IMR-90 (cell line): Measurements from ENCODE around the gene MYO1F. TPM values are rescaled to one million over a fixed set of nuclear protein-coding genes. Genes with fewer than 3 reads are reported as not detected.

Experiments
- ATAC-seq: fragments of 200-7000 bp; cut with Tn5 transposase; 2 replicates; pipeline ENCODE4 v1.9.1; 2020; ENCODE audit warnings: low read depth, mild to moderate bottlenecking, moderate library complexity
- BruUV-seq: library from RNA; stranded (reverse); fragments of 400-500 nt; replicated peaks from 2 replicates; lab custom pipeline; 2021; lab: Mats Ljungman, UMichigan
- CTCF ChIA-PET: fragments of 300-600 bp; formaldehyde crosslinking; extraction: SDS; loops from one replicate; lab custom pipeline; 2021; ENCODE audit warnings: antibody characterized with exemption; lab: Yijun Ruan, JAX
- POLR2A ChIA-PET: fragments of 300-600 bp; sonication (Branson Sonifier 250); formaldehyde crosslinking; loops from one replicate; lab custom pipeline; 2022; ENCODE audit warnings: antibody characterized with exemption; ENCODE audit not compliant: unreplicated experiment; lab: Charles Lee
- DNase-seq: peaks from one replicate; pipeline ENCODE4 v3.0.0; 2013
- H2AFZ ChIP-seq: replicated peaks from 2 replicates; pipeline ENCODE3; 2013; ENCODE audit warnings: low read length, mild to moderate bottlenecking; ENCODE audit not compliant: poor library complexity
- H2AK5ac ChIP-seq: 2 replicates; pipeline ENCODE4 v1.6.1; 2013; ENCODE audit warnings: low read depth, low read length, inconsistent platforms
- H2AK9ac ChIP-seq: replicated peaks from 2 replicates; pipeline ENCODE3; 2013; ENCODE audit warnings: mild to moderate bottlenecking, low read depth, low read length, moderate library complexity; ENCODE audit not compliant: poor library complexity
- H2BK120ac ChIP-seq: 2 replicates; pipeline ENCODE4 v1.6.1; 2013; ENCODE audit warnings: low read depth, low read length, inconsistent platforms
- H2BK15ac ChIP-seq: 3 replicates; pipeline ENCODE4 v1.6.1; 2013; ENCODE audit warnings: low read depth, low read length, inconsistent platforms
- H2BK20ac ChIP-seq: 2 replicates; pipeline ENCODE4 v1.6.1; 2013; ENCODE audit warnings: low read depth, mild to moderate bottlenecking, inconsistent platforms, low read length, moderate library complexity
- H2BK5ac ChIP-seq: 2 replicates; pipeline ENCODE4 v1.6.1; 2013; ENCODE audit warnings: mild to moderate bottlenecking, low read depth, low read length, inconsistent platforms; ENCODE audit not compliant: poor library complexity, severe bottlenecking
- H3K14ac ChIP-seq: replicated peaks from 2 replicates; pipeline ENCODE4 v1.6.1; 2013; ENCODE audit warnings: low read depth, low read length, inconsistent platforms
- H3K18ac ChIP-seq: 2 replicates; pipeline ENCODE4 v1.6.1; 2013; ENCODE audit warnings: low read depth, low read length, control low read depth
- H3K23ac ChIP-seq: 2 replicates; pipeline ENCODE4 v1.6.1; 2013; ENCODE audit warnings: low read depth, low read length, inconsistent platforms
- H3K27ac ChIP-seq: 2 replicates; pipeline ENCODE4 v1.5.1; 2013; ENCODE audit warnings: mild to moderate bottlenecking, control low read depth, low read length; ENCODE audit not compliant: insufficient read depth
- H3K27me3 ChIP-seq: 2 replicates; pipeline ENCODE4 v1.6.1; 2013; ENCODE audit warnings: low read length; ENCODE audit not compliant: control insufficient read depth, insufficient read depth
- H3K36me3 ChIP-seq: 2 replicates; pipeline ENCODE4 v1.6.1; 2013; ENCODE audit warnings: low read length, mixed read lengths; ENCODE audit not compliant: control insufficient read depth, insufficient read depth
- H3K4ac ChIP-seq: 2 replicates; pipeline ENCODE4 v1.6.1; 2013; ENCODE audit warnings: low read depth, low read length, inconsistent platforms
- H3K4me1 ChIP-seq: 2 replicates; pipeline ENCODE4 v1.6.1; 2013; ENCODE audit warnings: low read length, mixed read lengths; ENCODE audit not compliant: control insufficient read depth, insufficient read depth
- H3K4me2 ChIP-seq: 2 replicates; pipeline ENCODE4 v1.6.1; 2013; ENCODE audit warnings: low read depth, mild to moderate bottlenecking, control low read depth, low read length, moderate library complexity
- H3K4me3 ChIP-seq: 2 replicates; pipeline ENCODE4 v1.5.1; 2013; ENCODE audit warnings: low read depth, mild to moderate bottlenecking, control low read depth, low read length, moderate library complexity; ENCODE audit not compliant: insufficient read depth
- H3K56ac ChIP-seq: 2 replicates; pipeline ENCODE4 v1.6.1; 2013; ENCODE audit warnings: low read length, inconsistent platforms; ENCODE audit not compliant: insufficient read depth; ENCODE audit errors: extremely low read depth
- H3K79me1 ChIP-seq, 2 experiments: 2 replicates each; pipeline ENCODE4 v1.6.1; 2013; ENCODE audit warnings: low read length in 2 of 2, inconsistent platforms in 1 of 2, low read depth in 1 of 2
- H3K9ac ChIP-seq: 2 replicates; pipeline ENCODE4 v1.6.1; 2013; ENCODE audit warnings: low read depth, low read length, control low read depth
- H3K9me1 ChIP-seq: 2 replicates; pipeline ENCODE4 v1.6.1; 2013; ENCODE audit warnings: low read length, inconsistent platforms; ENCODE audit not compliant: insufficient read depth
- H3K9me3 ChIP-seq: 2 replicates; pipeline ENCODE4 v1.6.1; 2013; ENCODE audit warnings: low read length; ENCODE audit not compliant: control insufficient read depth, insufficient read depth
- H4K20me1 ChIP-seq: 2 replicates; pipeline ENCODE4 v1.6.1; 2013; ENCODE audit warnings: low read length, inconsistent platforms; ENCODE audit not compliant: insufficient read depth
- H4K5ac ChIP-seq: 2 replicates; pipeline ENCODE4 v1.6.1; 2013; ENCODE audit warnings: mild to moderate bottlenecking, low read depth, low read length, control low read depth
- H4K8ac ChIP-seq, 2 experiments: 2 replicates each; pipeline ENCODE4 v1.6.1; 2013; ENCODE audit warnings: low read depth in 2 of 2, low read length in 2 of 2, control low read depth in 1 of 2, inconsistent platforms in 1 of 2
- H4K91ac ChIP-seq: 2 replicates; pipeline ENCODE4 v1.6.1; 2013; ENCODE audit warnings: low read depth, low read length, inconsistent platforms; ENCODE audit not compliant: insufficient read depth
- BHLHE40 ChIP-seq: fragments of 150-350 bp; IDR thresholded peaks from 2 replicates; pipeline ENCODE4 v1.6.1; 2016; ENCODE audit warnings: mild to moderate bottlenecking, low read depth, low read length
- CEBPB ChIP-seq: IDR thresholded peaks from 2 replicates; pipeline ENCODE4 v1.6.1; 2012; ENCODE audit warnings: low read depth, low read length, improper control_type of control experiment
- CHD1 ChIP-seq: IDR thresholded peaks from 2 replicates; pipeline ENCODE4 v1.6.1; 2012; ENCODE audit warnings: low read depth, low read length, improper control_type of control experiment
- FOS ChIP-seq: fragments of 150-350 bp; IDR thresholded peaks from 2 replicates; pipeline ENCODE4 v1.6.1; 2016; ENCODE audit warnings: low read depth, low read length
- MAFK ChIP-seq: IDR thresholded peaks from 2 replicates; pipeline ENCODE4 v1.6.1; 2012; ENCODE audit warnings: low read depth, low read length, improper control_type of control experiment
- MXI1 ChIP-seq: IDR thresholded peaks from 2 replicates; pipeline ENCODE4 v1.6.1; 2012; ENCODE audit warnings: low read depth, mild to moderate bottlenecking, low read length, moderate library complexity, borderline replicate concordance
- NFE2L2 ChIP-seq: fragments of 150-350 bp; IDR thresholded peaks from 2 replicates; pipeline ENCODE4 v1.6.1; 2016; ENCODE audit warnings: low read depth, mild to moderate bottlenecking, low read length
- POLR2A ChIP-seq: IDR thresholded peaks from 2 replicates; pipeline ENCODE4 v1.6.1; 2012; ENCODE audit warnings: mild to moderate bottlenecking, low read depth, low read length
- RAD21 ChIP-seq: IDR thresholded peaks from 2 replicates; pipeline ENCODE4 v1.6.1; 2012; ENCODE audit warnings: low read length, improper control_type of control experiment
- RCOR1 ChIP-seq: IDR thresholded peaks from 2 replicates; pipeline ENCODE4 v1.6.1; 2012; ENCODE audit warnings: mild to moderate bottlenecking, low read length, improper control_type of control experiment; ENCODE audit not compliant: insufficient replicate concordance
- RFX5 ChIP-seq: IDR thresholded peaks from 2 replicates; pipeline ENCODE4 v1.8.0; 2012; ENCODE audit warnings: low read depth, mild to moderate bottlenecking, low read length, moderate library complexity
- SMC3 ChIP-seq: fragments of 150-350 bp; IDR thresholded peaks from 2 replicates; pipeline ENCODE4 v1.6.1; 2016; ENCODE audit warnings: low read depth, mild to moderate bottlenecking, antibody characterized with exemption, low read length, moderate library complexity
- WGBS, 2 experiments: methylation state at CpG; one replicate each; pipeline versions ENCODE4 v1.1.5 to v1.1.7; 2013; ENCODE audit warnings: missing lambda C conversion rate in 2 of 2; ENCODE audit not compliant: insufficient read length in 1 of 2; ENCODE audit errors: extremely low coverage in 2 of 2; 5-methylcytosine and 5-hydroxymethylcytosine counted together
- dilution Hi-C: fragments of 300-500 bp; cut with HindIII; formaldehyde crosslinking; loops from one replicate; pipeline ENCODE4 v1.14.3; 2018; ENCODE audit warnings: low sequenced_read_pairs; ENCODE audit not compliant: unreplicated experiment
- in situ Hi-C: fragments of 300-500 bp; cut with MboI; formaldehyde crosslinking; loops from 3 replicates; pipeline ENCODE4 v1.14.3; 2019; ENCODE audit warnings: low sequenced_read_pairs, inconsistent platforms, mixed read lengths
- intact Hi-C: fragments of 100-400 bp; cut with micrococcal nuclease; formaldehyde crosslinking; loops from 2 replicates; pipeline ENCODE4 v1.10.0; 2022
- polyA plus RNA-seq, 3 experiments: library from polyadenylated mRNA; depleted of rRNA; stranded (reverse); fragments of >200 nt; gene quantifications; 2 replicates each; pipeline ENCODE4 v1.2.3, GENCODE V29; 2012; ENCODE audit warnings: low replicate concordance in 1 of 3
- total RNA-seq: library from RNA; depleted of rRNA; stranded (reverse); fragments of >200 nt; gene quantifications from 2 replicates; pipeline ENCODE4 v1.2.3, GENCODE V29; 2012
- TF ChIP-seq, protein P1 (sequence below): conservative IDR thresholded peaks from 2 replicates; pipeline ENCODE4 v1.5.1; 2012; ENCODE audit warnings: mild to moderate bottlenecking, low read depth, low read length, improper control_type of control experiment
- TF ChIP-seq, protein P2 (sequence below): fragments of 150-350 bp; IDR thresholded peaks from 2 replicates; pipeline ENCODE4 v1.6.1; 2017; ENCODE audit warnings: mild to moderate bottlenecking, antibody characterized with exemption, low read length, low read depth

Gene MYO1F
- total and polyA plus RNA-seq, 2 of the 4 experiments (the other 2 are of a cell fraction): 0.14 to 0.18 TPM

DNA sequence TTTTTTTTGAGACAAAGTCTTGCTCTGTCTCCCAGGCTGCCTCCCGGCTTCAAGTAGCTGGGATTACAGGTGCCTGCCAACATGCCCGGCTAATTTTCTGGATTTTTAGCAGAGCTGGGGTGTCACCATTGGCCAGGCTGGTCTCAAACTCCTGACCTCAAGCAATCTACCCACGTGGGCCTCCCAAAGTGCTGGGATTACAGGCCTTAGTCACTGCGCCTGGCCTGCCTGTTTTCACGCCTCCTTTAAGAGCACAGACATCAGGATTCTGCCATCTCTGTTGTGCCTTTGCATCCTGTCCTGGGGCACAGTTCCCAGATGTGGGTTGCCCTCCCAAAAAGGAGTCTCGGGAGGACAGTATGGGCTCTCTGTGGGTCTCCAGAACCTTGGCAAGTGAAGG, 72.3 kb downstream of the MYO1F start:
- no peak overlapping the region for H2AFZ ChIP-seq
- H2BK15ac ChIP-seq: no peak overlapping the region
- H4K20me1 ChIP-seq: no peaks in the 10 kb centered on the region; the same call in 1 of the 2 replicates
- no peak overlapping the region; the same call in 1 of the 2 replicates for H3K23ac ChIP-seq
- dilution Hi-C loops: no loop called here
- no peak overlapping the region for H3K18ac ChIP-seq
- H3K14ac ChIP-seq: no peak overlapping the region
- no peak overlapping the region for H2AK9ac ChIP-seq
- H4K8ac ChIP-seq: no peak overlapping the region
- intact Hi-C loops: loop anchor here (5.0 kb wide), 2 partner anchors 48 to 93 kb away; partner anchors contain the start of gene MARCHF2
- H4K5ac ChIP-seq: no peak overlapping the region
- H3K4me3 ChIP-seq: no peak overlapping the region
- H2AK5ac ChIP-seq: no peak overlapping the region
- H3K36me3 ChIP-seq: no peaks in the 10 kb centered on the region
- H3K56ac ChIP-seq: no peak overlapping the region
- H3K4ac ChIP-seq: no peak overlapping the region
- 100% methylated on average over 3 of the region's 6 CpGs; no CpG with 5 or more reads in 1 of the 2 experiments for WGBS, 2 experiments
- ChIA-PET POLR2A (interaction anchor here (0.6 to 1.2 kb wide), 2 partner anchors 9 to 86 kb away, joined by 4 to 9 read pairs; partner anchors contain the start of gene ZNF414), CTCF (interaction anchor here (0.6 to 1.3 kb wide), 4 partner anchors 9 to 150 kb away, joined by 4 to 5 read pairs (median 4); partner anchors contain the start of gene ZNF414)
- TF ChIP-seq RAD21 (no peak), RCOR1 (no peak), FOS (no peak), SMC3 (no peak), POLR2A (no peak), CEBPB (no peak), MAFK (no peak), NFE2L2 (no peak), MXI1 (no peak), BHLHE40 (no peak), RFX5 (no peak), CHD1 (no peak)
- TF ChIP-seq, protein P1, sequence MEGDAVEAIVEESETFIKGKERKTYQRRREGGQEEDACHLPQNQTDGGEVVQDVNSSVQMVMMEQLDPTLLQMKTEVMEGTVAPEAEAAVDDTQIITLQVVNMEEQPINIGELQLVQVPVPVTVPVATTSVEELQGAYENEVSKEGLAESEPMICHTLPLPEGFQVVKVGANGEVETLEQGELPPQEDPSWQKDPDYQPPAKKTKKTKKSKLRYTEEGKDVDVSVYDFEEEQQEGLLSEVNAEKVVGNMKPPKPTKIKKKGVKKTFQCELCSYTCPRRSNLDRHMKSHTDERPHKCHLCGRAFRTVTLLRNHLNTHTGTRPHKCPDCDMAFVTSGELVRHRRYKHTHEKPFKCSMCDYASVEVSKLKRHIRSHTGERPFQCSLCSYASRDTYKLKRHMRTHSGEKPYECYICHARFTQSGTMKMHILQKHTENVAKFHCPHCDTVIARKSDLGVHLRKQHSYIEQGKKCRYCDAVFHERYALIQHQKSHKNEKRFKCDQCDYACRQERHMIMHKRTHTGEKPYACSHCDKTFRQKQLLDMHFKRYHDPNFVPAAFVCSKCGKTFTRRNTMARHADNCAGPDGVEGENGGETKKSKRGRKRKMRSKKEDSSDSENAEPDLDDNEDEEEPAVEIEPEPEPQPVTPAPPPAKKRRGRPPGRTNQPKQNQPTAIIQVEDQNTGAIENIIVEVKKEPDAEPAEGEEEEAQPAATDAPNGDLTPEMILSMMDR: no peak
- TF ChIP-seq, protein P2, sequence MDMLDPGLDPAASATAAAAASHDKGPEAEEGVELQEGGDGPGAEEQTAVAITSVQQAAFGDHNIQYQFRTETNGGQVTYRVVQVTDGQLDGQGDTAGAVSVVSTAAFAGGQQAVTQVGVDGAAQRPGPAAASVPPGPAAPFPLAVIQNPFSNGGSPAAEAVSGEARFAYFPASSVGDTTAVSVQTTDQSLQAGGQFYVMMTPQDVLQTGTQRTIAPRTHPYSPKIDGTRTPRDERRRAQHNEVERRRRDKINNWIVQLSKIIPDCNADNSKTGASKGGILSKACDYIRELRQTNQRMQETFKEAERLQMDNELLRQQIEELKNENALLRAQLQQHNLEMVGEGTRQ: no peak
- in situ Hi-C loops: loop anchor here (5.0 kb wide), 1 partner anchor 153 kb away; no protein-coding TSS in a partner anchor
- no TSS peak for BruUV-seq
- H2BK20ac ChIP-seq: no peak overlapping the region
- no peak overlapping the region for H3K27ac ChIP-seq
- H3K9me1 ChIP-seq: peaks cover 3% of the 10 kb centered on the region; the same call in 1 of the 2 replicates
- H4K91ac ChIP-seq: no peak overlapping the region
- H3K9ac ChIP-seq: no peak overlapping the region
- no peaks in the 10 kb centered on the region; the same call in 1 of the 2 replicates for H3K4me1 ChIP-seq
- no peaks in the 10 kb centered on the region for H3K9me3 ChIP-seq
- no peak overlapping the region for H2BK5ac ChIP-seq
- no peaks in the 10 kb centered on the region; a peak in 1 of 4 replicates for H3K79me1 ChIP-seq
- no peak overlapping the region for H2BK120ac ChIP-seq
- DNase-seq (no peak), ATAC-seq (no peak)
- no peaks in the 10 kb centered on the region for H3K27me3 ChIP-seq
- no peak overlapping the region for H3K4me2 ChIP-seq
